NCI-H1417 (cell line): ENCODE results near the gene FER.

Experiments used
- DNase-seq, 3 experiments: peaks; one replicate each; lab custom pipeline; 2025; lab: John Stamatoyannopoulos, UW

The FER gene

DNA sequence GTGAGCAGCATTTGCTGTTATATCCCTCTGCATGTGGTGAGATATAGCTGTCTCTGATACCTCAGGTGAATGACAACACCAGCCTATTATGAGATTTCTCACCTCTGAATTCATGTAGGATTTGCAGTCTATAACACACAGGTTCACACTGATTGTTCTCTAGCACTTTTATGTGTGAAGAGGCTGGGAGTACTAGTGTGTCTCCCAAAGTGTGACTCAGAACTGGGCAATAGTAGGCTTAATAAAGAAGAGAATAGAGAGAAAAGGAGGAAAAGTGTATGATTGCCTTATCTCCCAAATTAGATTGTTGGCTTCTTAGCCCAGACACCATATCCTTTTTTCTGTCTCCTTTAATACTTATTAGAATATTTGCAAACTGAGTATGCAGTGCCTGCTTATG lies 430.1 kb downstream of the FER start:
- no peak for DNase-seq

DNA sequence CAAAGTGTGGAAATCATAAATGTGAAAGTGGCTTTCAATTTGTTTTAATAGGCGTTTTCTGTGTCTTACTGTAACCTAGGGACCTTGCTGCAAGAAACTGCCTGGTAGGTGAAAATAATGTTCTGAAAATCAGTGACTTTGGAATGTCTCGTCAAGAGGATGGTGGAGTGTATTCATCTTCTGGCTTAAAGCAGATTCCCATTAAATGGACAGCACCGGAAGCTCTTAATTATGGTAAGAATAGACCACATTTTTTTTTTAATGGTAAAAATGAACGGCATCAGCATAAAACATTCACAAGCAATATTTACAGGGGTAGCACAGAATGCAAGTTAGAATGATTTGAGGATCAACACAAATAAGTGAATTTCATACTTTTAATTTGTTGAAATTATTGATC lies 433.0 kb downstream of the FER start:
- no peak for DNase-seq

DNA sequence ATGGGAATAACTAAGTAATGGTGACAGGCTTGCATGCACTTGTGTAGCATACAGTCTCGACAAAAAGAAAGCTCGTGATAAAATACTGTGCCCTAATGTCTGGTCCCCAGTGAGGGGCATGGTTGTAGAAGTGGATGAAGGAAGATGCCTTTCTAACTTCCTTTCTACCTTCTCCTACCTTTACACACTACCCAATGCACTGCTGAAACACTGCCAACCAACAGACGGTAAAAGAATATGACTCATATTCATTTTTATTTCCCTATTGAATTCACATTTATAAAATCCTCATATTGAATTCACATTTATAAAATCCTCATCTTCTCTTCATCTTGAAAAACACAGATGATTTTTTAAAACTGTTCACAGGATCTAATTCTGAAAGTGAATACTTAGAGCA lies 439.1 kb downstream of the FER start:
- DNase-seq, result no peak

DNA sequence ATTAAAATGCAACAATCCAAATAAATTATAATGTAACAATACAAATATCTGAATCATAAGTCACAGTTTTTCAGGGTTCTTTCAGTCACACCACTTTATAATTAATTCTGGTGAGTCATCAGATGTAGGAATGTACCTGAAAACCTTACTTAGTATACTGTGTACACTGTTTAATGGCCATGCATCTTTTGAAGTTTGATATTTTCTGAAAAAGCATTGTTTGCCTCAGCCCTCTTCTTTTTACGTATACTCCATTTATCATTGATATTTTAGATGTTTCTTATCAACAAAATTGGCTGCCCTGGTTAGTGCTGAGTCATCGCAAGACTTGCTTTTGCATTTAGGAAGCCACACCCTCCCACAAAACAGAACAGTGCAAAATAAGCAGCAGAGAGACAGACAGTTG lies 443.5 kb downstream of the FER start:
- DNase-seq, result peak in 1 of 3 experiments; percentile 2

DNA sequence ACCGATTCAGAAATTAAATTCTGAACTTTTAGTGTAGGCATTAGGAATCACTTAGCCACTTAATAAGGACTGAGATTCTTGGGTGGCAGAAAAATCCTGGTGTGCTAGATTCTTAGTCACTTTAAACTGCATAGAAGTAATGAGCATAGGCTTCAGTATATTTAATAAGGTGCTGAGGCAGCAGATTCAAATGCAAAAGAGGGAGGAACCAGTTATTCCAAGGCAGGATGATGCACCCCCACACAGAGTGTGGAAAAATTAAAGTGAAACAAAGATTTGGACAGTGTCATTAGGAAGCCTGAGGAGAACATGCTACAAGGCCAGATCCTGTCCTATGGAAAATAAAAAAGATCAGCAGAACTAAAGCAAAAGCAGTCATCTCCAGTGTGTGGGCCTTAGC lies 444.3 kb downstream of the FER start:
- DNase-seq, result no peak

DNA sequence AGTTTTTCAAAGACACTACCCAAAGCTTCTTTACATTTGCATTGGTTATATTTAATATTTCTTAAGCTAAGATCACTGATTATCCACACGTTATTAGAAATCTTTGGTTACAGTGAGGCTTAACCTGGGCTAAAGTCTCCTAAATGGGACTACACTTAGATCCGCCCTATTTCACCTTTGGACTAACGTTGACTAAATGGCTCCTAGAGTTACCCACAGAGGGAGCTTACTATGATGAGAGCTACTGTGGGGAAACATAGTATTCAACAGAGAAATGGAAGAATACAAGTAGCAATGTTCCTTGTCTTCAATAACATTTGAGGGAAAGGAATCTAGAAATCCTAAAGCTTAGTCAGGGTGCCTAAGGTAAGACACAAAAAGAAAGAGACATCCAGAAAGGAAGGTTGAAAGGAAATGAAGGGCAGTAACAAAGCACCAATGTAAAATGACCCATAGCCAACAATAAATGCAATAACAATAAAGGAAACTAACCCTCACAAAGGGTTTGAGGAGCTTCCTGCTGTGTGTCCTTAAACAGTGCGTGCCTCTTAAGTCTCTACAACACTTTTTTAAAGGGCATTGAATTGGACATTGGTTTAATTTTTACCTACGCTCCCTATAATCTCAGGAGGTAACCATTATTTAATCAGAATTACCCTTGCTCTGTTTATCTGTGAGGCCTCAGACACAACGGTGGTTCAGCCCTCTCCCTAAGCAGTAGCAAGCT lies 445.0 kb downstream of the FER start:
- DNase-seq, result peak in 2 of 3 experiments; percentile 2 to 73

DNA sequence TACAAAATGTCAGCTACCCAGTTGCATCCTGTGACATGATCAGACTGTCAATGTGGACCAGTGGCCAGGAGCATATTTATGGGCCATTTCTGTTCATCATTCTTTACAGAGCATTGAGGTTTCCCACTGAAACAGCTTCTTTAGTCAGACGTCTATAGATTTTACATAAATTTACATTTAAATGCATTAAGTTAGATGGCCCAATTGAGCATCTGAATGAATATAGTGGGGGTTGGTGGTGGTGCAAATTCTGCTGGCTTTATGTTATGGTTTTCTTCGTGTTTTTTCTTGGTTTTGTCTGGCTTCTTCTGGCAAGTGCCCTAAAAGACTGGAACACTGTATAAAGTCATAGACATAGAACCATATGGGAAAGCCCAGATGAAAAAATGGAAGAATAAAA lies 448.0 kb downstream of the FER start:
- no peak for DNase-seq

DNA sequence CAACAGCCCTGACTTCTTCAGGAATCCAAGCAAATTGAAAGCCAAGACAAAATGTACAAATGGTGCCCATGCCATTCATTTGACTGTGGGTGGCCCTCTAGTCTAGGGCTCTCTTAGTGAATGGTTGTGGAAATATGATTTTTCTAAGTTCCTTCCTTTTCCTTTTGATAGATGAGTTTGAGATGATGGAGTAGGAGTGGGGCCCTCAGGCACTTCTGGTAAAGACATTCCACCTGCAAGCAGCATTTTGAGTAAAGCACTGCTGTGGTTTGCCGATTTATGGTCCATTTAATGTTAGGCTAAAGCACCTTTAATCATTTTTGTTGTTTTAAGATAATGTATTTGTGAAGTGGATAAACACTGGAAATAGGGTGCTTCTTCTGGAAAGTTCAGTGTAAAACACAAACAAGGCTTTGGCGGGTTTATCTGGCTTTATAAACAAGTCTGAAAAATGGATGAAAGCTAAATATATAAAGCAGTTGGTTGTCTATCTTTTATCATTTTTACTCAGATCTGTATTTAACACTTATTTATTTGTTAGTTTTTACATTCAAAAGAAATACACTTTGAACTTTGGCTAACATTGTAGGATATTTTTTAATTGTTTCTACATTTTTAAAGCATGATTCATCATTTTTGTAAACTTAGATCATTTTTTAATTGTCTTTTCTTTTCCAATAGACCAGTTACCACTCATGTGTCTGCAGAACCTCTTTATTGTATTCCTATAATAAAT lies 448.6 kb downstream of the FER start:
- DNase-seq, result peak in 2 of 3 experiments; percentile 35 to 66

DNA sequence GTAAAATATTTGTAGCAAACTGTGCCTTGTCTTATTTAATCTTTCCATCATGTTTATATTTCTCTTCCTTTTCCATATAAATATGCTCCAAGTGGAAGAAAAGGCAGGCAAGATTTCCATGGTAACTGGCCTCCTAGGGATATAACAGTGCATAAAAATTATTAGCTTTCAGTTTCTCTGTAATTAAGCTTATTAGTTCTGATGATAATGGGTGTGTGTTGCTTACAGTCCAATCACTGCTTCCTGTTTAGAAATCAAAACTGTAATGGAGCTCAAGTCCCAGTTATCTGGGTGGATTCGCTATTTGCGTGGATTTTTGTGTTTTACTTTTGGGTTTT lies 449.1 kb downstream of the FER start:
- DNase-seq, result peak in 2 of 3 experiments; percentile 4 to 59

DNA sequence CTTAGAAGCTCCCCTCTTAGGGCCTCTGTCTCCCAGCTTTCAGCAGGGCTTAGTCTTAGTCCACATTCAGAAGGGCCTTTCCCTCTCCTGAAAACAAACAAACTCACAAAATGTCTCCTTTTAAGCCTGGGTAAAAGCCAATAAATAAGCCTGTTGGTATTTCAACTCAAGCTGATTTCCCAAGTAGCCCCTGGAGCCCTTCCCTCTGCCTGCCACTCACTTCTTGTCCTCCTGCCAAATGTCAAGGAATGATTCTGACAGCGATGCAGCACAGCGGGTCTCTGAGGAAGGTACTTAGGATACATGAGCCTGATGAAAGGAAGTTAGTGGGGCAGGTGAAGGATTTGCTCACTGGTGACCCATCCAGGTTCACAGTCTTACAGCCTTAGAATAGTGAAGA lies 451.6 kb downstream of the FER start:
- DNase-seq, result no peak

DNA sequence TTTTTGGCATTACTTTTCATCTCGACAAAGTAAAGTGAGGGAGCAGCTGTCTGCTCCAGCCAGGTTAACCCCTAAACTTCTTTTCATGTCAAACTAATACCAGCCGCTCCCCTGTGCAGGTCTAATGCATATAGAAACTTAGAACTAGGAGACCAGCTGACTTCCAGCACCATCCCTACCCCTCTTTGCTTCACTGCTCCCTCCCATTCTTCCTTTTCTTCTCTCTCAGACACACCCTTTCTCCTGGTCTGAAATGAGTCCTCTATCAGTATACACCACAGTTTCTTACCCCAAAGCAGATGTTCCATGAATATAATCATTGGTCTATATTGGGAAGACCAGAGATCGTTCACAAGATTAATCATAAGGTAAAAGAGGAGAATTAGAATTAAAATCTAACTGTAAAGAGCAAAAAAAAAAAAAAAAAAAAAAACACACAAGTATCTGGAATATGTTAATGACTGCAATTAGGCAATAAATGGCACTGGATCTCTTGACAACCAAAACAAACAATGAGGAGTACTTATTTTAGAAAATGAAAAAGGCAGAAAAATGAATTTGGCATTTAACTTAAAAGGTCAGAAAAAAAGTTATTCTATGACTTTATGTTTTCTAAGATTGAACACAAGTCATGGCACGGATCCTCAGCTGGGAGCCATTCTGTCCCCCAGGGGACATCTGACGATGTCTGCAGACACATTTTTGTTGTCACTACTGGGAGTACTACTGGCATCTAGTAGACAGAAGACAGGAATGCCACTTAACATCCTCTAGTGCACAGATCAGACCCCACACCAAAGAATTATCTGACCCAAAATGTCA lies 452.3 kb downstream of the FER start:
- DNase-seq, result no peak

DNA sequence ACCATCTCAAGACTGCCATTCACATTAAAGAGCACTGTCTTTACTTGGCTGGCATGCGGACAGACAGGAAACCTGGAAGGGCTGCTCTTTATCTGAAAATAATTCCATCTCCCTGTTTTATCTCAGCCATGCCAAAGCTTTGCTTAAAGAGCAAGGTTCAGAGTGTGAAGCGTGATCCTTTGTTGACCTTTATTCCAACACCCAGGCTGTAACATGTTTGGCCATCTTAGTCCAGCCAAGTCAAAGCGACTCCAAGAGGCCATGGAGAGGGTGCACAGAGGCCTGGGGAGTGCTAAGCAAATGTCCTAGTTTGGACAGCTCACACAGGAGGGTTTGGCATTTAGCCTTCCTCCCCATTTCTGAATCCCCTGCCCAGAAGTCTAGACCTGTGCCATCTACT lies 467.3 kb downstream of the FER start:
- DNase-seq, result no peak

DNA sequence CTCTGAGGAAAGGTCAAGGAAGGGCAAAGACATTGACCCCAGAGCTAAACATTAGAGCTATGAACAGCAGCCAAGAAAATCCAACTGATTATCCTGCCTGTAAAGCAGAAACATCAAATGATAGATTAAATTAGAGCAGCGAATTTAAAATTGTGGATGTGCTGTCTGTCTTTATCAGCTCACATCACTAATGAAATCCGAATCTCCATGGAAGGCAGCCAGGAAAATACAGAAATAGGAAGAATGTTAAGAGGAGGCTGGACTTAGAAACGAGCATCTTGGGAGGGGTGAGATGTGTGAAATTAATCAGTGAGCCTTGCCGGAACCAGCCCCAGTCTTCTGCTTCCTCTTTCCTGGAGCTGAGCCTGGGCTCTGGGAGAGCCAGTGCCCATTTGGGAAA lies 471.1 kb downstream of the FER start:
- no peak for DNase-seq

DNA sequence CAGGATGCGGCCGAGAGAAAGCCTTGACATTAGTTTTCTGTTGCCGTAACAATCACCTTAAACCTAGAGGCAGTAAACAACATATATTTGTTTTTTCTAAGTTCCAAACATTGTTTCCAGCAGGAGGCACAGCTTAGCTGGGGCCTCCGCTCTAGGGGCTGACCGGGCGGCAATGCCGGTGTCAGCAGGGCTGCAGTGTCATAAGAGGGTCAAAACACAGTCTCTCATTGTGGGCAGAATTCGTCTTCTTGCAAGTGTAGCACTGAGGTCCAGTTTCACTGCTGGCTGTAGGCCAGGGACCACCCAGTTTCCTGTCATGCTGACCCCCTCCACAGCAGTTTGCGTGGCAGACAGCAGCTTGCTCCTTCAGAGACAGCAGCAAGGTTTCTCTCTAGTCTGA lies 475.8 kb downstream of the FER start:
- no peak for DNase-seq

DNA sequence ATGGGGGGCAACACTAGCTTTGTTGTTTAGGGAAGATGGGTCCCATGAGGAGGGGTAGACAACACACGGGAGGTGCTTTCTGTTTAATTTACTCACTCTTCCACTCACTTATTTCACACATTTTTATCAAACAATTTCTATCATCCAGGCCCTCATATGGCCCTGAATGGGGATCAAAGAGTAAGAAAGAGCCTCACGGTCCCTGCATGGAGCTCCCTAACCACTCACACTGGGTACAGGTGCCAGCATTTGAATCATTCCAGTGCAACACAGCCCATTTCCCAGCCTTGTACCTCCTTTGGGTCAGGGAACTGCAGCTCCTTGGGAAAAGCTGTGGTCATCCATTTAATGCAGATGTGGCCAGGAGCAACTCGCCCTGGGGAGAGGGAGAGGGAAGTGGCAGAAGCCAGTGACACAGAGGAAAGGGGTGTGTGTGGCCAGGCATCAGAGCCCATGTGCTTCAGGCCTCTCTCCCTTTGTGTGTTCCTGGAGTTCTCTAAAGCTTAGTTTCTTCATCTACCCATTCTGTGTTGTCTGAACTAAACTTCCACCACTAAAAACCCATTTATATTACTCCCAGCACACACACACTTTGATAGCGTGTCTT lies 476.7 kb downstream of the FER start:
- DNase-seq, result no peak

DNA sequence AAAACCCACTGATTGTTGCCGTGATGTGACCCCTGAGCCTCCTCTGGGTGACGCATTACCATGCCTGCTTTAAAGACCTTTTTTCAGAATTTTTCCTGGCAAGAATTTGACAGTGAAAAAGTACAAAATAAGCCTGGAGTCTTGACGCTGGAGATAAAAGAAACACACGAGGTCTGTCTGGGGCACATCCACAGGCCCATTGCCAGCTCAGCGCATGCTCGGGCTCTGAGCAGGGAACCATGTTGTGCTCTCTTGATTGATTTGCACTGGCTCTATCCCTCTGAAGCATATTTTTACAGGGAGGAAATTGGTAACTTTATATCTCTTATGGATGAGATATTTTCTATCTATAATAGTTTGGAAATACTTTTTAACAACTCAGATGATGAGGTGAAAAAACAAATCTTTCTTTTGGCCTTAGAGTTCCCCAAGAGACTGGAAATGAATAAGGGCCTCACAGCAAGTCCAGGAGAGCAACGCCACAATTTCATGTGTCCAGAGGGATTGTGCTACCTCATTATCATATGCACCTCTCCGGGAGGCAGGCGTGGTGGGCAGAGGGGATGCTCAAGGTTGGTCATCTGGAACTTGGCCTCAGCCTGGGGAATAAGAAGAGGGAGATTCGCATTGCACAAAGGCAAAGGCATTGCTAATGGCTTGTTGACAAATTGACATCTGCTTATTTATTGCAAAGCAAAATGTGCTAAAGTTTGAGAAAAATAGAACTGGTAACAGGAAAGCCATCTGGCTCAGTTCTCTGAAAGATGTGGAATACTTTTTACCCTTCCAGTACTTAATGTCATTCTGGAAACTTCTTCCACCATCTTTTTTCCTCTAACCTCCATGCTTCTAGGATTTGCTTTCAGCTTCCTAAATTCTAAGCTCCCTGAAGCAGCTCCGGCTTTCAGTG lies 478.3 kb downstream of the FER start:
- no peak for DNase-seq

DNA sequence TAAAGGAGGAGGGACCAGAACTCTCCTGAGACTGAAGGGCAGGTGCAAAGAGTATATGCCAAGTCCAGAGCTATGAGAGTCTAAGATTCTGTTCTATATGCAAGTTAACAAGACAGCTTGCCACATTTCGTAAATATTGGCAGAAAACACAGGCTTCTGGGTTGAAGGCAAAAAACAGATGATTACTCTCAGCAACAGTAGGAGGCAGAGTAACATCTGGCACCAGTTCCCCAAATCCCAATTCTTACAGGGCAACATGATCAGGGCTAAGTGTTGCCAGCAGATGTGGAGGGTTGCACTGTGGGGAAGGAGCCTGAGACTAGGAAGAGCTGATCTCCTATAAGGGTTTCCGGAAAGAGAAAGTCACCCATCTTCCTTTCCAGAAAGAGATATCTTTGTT lies 482.7 kb downstream of the FER start:
- DNase-seq, result no peak

DNA sequence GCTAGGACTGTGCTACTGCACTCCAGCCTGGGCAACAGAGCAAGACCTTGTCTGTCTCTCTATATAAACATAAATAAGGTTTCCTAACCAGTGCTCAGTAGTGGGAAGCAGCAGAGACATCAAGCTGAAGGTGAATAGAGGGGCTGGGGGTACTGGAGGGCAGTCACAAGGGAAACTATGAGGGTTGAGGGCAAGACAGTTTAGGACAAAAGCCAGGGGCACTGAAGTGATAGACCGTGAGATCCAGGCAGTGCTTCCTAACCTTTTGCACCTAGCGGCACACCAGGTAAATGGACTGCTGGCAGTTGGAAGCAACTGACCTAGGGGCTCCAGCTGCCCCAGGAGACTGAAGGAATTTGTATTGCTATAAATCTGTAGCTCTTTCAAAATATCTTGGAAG lies 483.6 kb downstream of the FER start:
- DNase-seq, result no peak

DNA sequence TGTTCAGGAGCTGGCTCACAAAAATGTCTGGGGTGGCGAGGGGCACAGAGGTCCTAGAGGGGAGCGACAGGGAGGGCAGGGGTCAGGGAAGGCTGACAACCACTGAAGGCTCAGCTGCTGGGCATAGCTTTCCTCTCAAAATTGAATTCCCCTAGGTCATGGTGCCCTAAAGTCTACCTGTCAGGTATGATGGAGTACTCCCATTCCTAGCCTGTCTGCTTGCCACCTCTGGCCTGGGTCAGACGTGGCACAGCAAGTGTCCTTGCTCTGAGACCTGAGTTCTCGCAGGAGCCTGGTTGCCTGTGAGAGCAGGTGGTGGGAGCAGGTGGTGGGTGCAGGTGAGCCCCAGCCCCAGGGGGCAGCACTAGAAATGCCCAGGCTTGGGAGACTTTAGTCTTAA lies 486.7 kb downstream of the FER start:
- DNase-seq, result no peak

DNA sequence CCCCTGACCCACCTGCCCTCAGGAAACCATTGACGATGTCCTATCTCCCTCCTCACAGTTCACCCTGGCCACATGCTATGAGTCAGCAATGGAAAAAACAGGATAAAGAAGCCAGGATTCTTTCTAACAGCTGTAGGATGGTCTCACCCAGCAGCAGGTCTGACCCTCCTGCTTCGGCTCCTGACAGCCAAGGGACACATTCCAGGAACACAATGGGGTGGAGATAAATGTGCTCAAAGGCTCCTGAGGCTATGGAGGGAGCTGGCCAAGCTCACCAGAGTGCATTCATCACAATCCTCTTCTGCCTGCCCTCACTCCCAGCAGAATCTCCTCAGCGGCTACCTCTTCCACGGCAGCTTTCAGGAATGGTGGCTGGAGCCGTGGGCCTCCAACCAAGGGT lies 491.8 kb downstream of the FER start:
- DNase-seq, result no peak

DNA sequence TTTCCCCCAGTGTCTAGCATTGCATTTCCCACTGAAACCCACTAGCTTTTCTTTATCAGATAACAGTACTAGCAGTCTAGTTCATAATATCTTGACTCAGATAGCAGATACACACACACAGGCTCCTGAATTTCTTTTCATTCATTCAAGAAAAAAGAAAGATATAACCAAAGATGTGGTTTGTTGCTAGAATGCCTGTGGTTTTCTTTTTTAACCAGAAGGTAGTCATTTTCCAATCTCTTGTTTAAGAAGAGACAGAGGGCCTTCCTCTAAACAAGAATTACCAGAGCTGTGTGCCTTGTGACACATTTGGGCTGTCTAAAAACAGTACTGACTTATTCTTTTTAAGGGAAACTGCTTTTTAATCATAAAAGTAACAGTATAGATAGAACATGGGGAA lies 494.8 kb downstream of the FER start:
- DNase-seq, result no peak

DNA sequence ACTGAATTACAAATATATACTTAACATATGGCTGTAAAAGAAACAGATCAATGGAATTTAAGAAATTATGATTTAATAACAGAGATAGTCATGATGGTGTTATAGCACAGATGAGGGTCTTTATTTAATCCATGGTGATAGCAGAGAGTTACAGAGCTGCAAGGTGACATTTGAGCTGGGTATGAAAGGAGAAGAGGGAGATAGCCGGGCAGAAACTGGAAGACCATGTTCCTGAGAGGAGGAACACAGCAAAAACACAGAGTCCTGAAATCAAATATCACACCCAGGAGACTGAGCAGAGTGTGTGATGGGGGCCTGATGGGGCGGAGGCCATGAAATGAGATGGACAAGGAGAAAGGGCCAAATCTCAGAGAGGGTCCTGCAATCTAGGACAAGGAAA lies 498.7 kb downstream of the FER start:
- no peak for DNase-seq
